LNCaP clone FGC (cell line): ENCODE data around the gene EDN1.

Experiments
- DNase-seq: peaks from one replicate; pipeline ENCODE4 v3.0.0-alpha.2; 2011; ENCODE audit warnings: low read depth
- H3K4me3 ChIP-seq: 2 replicates; pipeline ENCODE4 v1.5.1; 2011; ENCODE audit warnings: mild to moderate bottlenecking, low read depth, low read length, control low read depth
- TF ChIP-seq, protein P1 (sequence below): IDR thresholded peaks from 2 replicates; pipeline ENCODE4 v1.5.1; 2012; ENCODE audit warnings: mild to moderate bottlenecking; ENCODE audit not compliant: control insufficient read depth, insufficient read depth; ENCODE audit errors: extremely low read depth

Gene EDN1

DNA sequence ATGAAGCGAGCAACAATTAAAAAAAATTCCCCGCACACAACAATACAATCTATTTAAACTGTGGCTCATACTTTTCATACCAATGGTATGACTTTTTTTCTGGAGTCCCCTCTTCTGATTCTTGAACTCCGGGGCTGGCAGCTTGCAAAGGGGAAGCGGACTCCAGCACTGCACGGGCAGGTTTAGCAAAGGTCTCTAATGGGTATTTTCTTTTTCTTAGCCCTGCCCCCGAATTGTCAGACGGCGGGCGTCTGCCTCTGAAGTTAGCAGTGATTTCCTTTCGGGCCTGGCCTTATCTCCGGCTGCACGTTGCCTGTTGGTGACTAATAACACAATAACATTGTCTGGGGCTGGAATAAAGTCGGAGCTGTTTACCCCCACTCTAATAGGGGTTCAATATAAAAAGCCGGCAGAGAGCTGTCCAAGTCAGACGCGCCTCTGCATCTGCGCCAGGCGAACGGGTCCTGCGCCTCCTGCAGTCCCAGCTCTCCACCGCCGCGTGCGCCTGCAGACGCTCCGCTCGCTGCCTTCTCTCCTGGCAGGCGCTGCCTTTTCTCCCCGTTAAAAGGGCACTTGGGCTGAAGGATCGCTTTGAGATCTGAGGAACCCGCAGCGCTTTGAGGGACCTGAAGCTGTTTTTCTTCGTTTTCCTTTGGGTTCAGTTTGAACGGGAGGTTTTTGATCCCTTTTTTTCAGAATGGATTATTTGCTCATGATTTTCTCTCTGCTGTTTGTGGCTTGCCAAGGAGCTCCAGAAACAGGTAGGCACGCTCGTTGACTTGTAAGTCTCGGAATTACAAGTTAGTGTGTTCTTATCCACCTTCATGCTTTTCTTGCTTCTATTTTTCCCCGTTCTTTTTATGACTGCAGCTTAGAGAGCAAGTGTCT is at the start of gene EDN1:
EDN1 (plus strand) TSS at position 429 of the 888 bp plus-strand sequence; CDS start at position 698, 269 bp downstream.
- DNase-seq: no peak
- TF ChIP-seq, protein P1, sequence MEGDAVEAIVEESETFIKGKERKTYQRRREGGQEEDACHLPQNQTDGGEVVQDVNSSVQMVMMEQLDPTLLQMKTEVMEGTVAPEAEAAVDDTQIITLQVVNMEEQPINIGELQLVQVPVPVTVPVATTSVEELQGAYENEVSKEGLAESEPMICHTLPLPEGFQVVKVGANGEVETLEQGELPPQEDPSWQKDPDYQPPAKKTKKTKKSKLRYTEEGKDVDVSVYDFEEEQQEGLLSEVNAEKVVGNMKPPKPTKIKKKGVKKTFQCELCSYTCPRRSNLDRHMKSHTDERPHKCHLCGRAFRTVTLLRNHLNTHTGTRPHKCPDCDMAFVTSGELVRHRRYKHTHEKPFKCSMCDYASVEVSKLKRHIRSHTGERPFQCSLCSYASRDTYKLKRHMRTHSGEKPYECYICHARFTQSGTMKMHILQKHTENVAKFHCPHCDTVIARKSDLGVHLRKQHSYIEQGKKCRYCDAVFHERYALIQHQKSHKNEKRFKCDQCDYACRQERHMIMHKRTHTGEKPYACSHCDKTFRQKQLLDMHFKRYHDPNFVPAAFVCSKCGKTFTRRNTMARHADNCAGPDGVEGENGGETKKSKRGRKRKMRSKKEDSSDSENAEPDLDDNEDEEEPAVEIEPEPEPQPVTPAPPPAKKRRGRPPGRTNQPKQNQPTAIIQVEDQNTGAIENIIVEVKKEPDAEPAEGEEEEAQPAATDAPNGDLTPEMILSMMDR: peak; percentile 54
- peak within 1 kb of the TSS; percentile 28 for H3K4me3 ChIP-seq

GRCh38 chr6:12241493-12242175 is 48.5 kb upstream of the EDN1 start:
- TF ChIP-seq, protein P1: no peak
- no peak for DNase-seq
- no peak overlapping the region for H3K4me3 ChIP-seq

- H3K4me3 ChIP-seq: no peak overlapping the region
- TF ChIP-seq, protein P1: no peak
- no peak for DNase-seq
Observed at GRCh38 chr6:12243169-12243568, 47.0 kb upstream of the EDN1 start.

DNA sequence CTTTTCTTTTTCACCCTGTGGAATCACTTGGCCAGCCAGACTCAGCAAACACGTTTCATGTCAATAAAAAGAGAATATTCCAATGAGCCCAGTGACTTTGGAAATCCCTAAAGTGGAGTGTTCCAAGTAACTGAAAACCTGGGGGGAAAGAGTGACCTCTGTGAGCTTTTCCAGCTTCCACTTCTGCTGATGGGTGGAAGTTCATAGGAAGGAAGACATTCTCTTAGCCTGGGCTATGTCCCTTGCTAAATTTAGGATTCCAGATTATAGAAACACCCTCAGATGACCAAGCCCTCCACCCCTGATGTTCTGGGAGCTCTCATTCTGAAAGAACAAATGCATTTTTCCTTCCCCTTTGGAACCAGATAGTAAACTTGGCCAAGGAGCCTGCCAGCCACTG is 44.8 kb upstream of the EDN1 start:
- DNase-seq: no peak
- no peak overlapping the region for H3K4me3 ChIP-seq
- TF ChIP-seq, protein P1: no peak

DNA sequence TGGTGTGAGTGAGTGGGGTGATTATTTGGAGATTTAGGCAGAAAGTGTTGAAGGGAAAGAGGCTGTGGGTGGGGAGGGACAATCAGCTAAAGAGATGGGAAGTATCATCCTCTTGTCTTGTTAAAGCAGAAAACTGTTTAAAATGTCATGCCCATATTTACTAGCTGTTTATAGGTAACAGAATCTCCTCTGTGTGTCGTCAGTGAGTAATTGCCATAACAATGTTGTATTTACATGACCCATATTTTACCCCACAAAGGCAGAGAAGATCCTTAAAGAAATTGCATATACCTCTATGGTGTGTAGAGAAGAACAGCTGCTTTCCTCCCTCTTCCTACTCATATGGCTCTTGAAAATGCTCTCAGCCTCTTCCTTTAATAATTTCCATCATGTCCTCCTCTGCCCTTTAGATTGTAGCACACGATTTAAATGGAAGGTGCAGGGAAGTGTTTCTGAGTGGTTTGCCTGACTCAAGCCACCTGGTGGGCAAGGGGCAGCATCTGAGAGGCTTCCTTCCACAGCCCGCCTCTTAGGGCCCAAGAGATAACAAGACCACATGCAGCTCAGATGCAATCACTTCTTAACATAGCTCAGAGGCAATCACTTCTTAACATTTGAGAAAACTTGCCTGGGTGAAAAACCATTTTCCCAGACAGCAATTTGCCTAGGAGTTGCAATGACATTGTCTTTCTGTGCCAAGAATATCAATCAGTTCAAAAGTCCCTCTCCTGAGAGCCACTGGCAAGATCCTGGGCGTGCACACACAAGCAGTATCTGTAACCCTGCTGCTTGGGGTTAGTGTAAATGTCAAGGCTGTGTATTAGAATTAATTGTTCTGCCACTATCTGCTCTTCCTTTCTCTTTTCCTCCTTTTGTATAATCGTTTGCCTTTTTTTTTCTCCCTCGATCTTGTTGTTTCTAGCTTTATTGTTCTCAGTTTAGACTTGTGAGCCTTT is 44.1 kb upstream of the EDN1 start:
- H3K4me3 ChIP-seq: no peak overlapping the region
- DNase-seq: peak; percentile 10
- TF ChIP-seq, protein P1: 0 out of 2 replicates have a peak, but pooled peaks have one; percentile 8

DNA sequence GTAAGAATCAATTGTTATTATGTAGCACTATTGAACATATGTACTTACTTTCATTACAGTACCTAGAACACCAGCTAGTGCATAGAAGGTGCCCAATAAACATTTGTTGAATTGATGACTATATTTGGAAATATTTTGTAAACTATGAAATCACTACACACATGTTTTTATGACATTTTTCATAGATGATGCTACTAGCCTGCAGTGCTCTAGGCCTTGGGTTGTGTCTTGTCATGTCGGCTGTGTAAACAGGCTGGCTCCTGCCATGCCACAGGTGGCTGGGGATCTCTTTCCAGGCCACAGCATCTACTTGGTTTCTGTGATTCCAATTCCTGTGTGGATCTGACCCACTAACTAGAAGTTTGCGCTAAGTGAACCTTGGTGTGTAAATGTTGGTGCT is 43.3 kb upstream of the EDN1 start:
- TF ChIP-seq, protein P1: no peak
- DNase-seq: no peak
- no peak overlapping the region for H3K4me3 ChIP-seq
